Vagina (tissue), 2 donors: ENCODE results near the gene GNAL.

Experiments
- CTCF ChIP-seq, 3 experiments: fragments of 450-650 bp in 2 of 3; fragments of 200-600 bp in 1 of 3; sonication (generic) in 1 of 3; IDR thresholded peaks; one replicate each; pipeline ENCODE4 v1.5.1; 2017 to 2019; ENCODE audit warnings: antibody characterized with exemption in 3 of 3, mild to moderate bottlenecking in 2 of 3, moderate library complexity in 2 of 3
- POLR2A ChIP-seq, 2 donors: fragments of 450-650 bp; IDR thresholded peaks; one replicate each; pipeline ENCODE4 v1.6.1; 2017; ENCODE audit warnings: antibody characterized with exemption in 2 of 2, mild to moderate bottlenecking in 2 of 2, moderate library complexity in 2 of 2

DNA sequence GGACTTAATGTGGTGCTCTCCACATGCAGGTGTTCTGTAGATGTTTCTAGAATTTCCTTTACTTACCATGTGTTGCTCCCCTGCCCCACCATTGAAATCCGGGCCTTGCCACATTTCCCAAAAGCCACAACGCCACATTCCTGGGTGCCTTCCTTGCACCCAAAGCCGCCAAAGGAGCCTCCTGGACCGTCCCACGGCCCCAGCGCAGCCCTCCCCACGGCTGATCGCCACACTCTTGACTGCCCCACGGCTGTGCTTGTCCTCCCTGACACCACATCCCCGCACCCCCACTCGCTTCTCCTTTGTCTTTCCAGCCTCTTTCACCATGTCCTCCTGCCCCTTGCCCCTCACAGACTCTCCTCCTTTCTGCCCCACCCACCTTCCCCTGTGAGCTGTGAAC lies 121.9 kb downstream of the GNAL start:
- TF ChIP-seq CTCF (IDR thresholded peaks at IDR 0.05) (no peak), POLR2A (IDR thresholded peaks at IDR 0.05) (no peak)
